H1 (cell line): Measurements from ENCODE around the gene USP10.

Source experiments
- BRCA1 ChIP-seq: IDR thresholded peaks from 2 replicates; pipeline ENCODE4 v1.6.1; 2012; ENCODE audit warnings: low read depth, low read length, improper control_type of control experiment
- CEBPB ChIP-seq: IDR thresholded peaks from 2 replicates; pipeline ENCODE4 v1.6.1; 2012; ENCODE audit warnings: low read depth, low read length
- CTCF ChIP-seq, 3 experiments: IDR thresholded peaks; 1 replicate in 2 of 3; 2 replicates in 1 of 3; pipeline versions ENCODE4 v1.5.1 to v1.6.1; 2011; ENCODE audit warnings: low read length in 3 of 3, mild to moderate bottlenecking in 3 of 3, inconsistent platforms in 2 of 3, low read depth in 1 of 3, moderate library complexity in 1 of 3; ENCODE audit not compliant: insufficient read depth in 1 of 3; ENCODE audit errors: control extremely low read depth in 1 of 3
- EZH2 ChIP-seq: fragments of 200-600 bp; sonication (generic); IDR thresholded peaks from 2 replicates; pipeline ENCODE4 v1.7.1; 2012; ENCODE audit warnings: low read depth, mild to moderate bottlenecking, moderate library complexity, low read length, inconsistent platforms; ENCODE audit not compliant: severe bottlenecking
- MAFK ChIP-seq: IDR thresholded peaks from 2 replicates; pipeline ENCODE4 v1.6.1; 2012; ENCODE audit warnings: low read depth, mild to moderate bottlenecking, improper control_type of control experiment, low read length
- NANOG ChIP-seq: IDR thresholded peaks from 2 replicates; pipeline ENCODE4 v1.6.1; 2011; ENCODE audit warnings: low read length, low read depth, mild to moderate bottlenecking, inconsistent platforms; ENCODE audit not compliant: insufficient read depth, poor library complexity, severe bottlenecking
- POLR2A ChIP-seq, 2 experiments: IDR thresholded peaks; 1 replicate in 1 of 2; 2 replicates in 1 of 2; pipeline ENCODE4 v1.6.1; 2011; ENCODE audit warnings: low read depth in 2 of 2, low read length in 2 of 2, mild to moderate bottlenecking in 2 of 2; ENCODE audit errors: control extremely low read depth in 1 of 2
- POLR2AphosphoS5 ChIP-seq: IDR thresholded peaks from 2 replicates; pipeline ENCODE4 v1.6.1; 2011; ENCODE audit warnings: low read depth, low read length
- RAD21 ChIP-seq, 2 experiments: IDR thresholded peaks in 1 of 2; conservative IDR thresholded peaks in 1 of 2; 2 replicates each; pipeline ENCODE4 v1.6.1; 2011; ENCODE audit warnings: low read depth in 2 of 2, low read length in 2 of 2, improper control_type of control experiment in 1 of 2, inconsistent platforms in 1 of 2, mild to moderate bottlenecking in 1 of 2, moderate library complexity in 1 of 2
- SIX5 ChIP-seq: IDR thresholded peaks from 2 replicates; pipeline ENCODE4 v1.6.1; 2011; ENCODE audit warnings: mild to moderate bottlenecking, low read depth, low read length
- SUZ12 ChIP-seq: fragments of 200-600 bp; sonication (generic); IDR thresholded peaks from 2 replicates; pipeline ENCODE4 v1.6.1; 2012; ENCODE audit warnings: mild to moderate bottlenecking, inconsistent platforms, low read length, moderate library complexity, mixed read lengths
- USF2 ChIP-seq: IDR thresholded peaks from 2 replicates; pipeline ENCODE4 v1.6.1; 2011; ENCODE audit warnings: low read length, improper control_type of control experiment

GRCh38 chr16:84723906-84724305, 24.1 kb downstream of the USP10 start:
- TF ChIP-seq SUZ12 (no peak), USF2 (no peak), POLR2A (IDR thresholded peaks at IDR 0.05; ENCODE audit: control extremely low read depth in 1 of 2, low read depth in 2 of 2, low read length in 2 of 2) (no peak), NANOG (no peak), CTCF (IDR thresholded peaks at IDR 0.05; ENCODE audit: control extremely low read depth in 1 of 3, insufficient read depth in 1 of 3, low read depth in 1 of 3, low read length in 3 of 3) (no peak), RAD21 (IDR thresholded peaks at IDR 0.05 in 1 of 2, conservative IDR thresholded peaks at IDR 0.05 in 1 of 2; ENCODE audit: low read depth in 2 of 2, low read length in 2 of 2) (no peak), CEBPB (no peak), POLR2AphosphoS5 (no peak), MAFK (no peak), EZH2 (no peak), BRCA1 (no peak), SIX5 (no peak)
